ENCODE data around the gene CGNL1.

CGNL1 gene

DNA sequence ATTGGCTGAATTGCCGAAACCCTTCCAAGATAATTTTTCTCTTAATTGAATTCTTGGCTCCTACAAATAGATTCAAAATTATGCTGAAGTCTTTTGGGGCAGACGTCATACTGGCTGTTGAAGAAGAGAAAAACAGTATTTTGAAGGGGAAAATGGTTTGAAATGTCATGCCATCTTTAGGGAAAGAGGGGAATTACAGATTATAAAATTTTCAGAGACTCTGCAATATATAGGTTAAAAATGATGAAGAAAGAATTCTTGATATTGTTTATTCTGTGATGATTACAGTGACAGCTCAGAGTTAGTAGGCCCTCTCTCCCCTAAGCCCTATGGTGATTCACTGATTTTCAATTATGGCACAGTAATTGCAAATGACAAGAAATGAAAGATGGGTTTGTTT lies 86.1 kb downstream of the CGNL1 start:
- Histone ChIP-seq H3K9me3 (ENCODE audit: insufficient read depth, low read length) (no peaks in the 10 kb centered on the region), H3K4me2 (ENCODE audit: low read depth, low read length, poor library complexity, severe bottlenecking) (no peak overlapping the region), H2AFZ (ENCODE audit: low read depth, low read length, severe bottlenecking) (no peak overlapping the region), H3K27me3 (ENCODE audit: low read length) (no peaks in the 10 kb centered on the region; the same call in 1 of the 2 replicates), H3K4me3 (ENCODE audit: insufficient read depth, low read length, poor library complexity, severe bottlenecking) (no peak overlapping the region), H3K27ac (ENCODE audit: low read depth, low read length) (no peak overlapping the region), H3K36me3 (ENCODE audit: low read length) (no peaks in the 10 kb centered on the region), H3K9ac (ENCODE audit: low read length) (no peak overlapping the region), H4K20me1 (ENCODE audit: low read depth, low read length) (no peaks in the 10 kb centered on the region), H3F3A (ENCODE audit: insufficient read depth) (no peaks in the 10 kb centered on the region), H3K9me2 (replicated peaks; ENCODE audit: insufficient read depth, low read length) (no peaks in the 10 kb centered on the region), H3K79me2 (ENCODE audit: insufficient read depth, low read length) (no peaks in the 10 kb centered on the region)
- TF ChIP-seq, protein P1, sequence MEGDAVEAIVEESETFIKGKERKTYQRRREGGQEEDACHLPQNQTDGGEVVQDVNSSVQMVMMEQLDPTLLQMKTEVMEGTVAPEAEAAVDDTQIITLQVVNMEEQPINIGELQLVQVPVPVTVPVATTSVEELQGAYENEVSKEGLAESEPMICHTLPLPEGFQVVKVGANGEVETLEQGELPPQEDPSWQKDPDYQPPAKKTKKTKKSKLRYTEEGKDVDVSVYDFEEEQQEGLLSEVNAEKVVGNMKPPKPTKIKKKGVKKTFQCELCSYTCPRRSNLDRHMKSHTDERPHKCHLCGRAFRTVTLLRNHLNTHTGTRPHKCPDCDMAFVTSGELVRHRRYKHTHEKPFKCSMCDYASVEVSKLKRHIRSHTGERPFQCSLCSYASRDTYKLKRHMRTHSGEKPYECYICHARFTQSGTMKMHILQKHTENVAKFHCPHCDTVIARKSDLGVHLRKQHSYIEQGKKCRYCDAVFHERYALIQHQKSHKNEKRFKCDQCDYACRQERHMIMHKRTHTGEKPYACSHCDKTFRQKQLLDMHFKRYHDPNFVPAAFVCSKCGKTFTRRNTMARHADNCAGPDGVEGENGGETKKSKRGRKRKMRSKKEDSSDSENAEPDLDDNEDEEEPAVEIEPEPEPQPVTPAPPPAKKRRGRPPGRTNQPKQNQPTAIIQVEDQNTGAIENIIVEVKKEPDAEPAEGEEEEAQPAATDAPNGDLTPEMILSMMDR (IDR thresholded peaks at IDR 0.05; ENCODE audit: insufficient read depth, low read length, poor library complexity, severe bottlenecking) = no peak
- TF ChIP-seq EZH2phosphoT487 (conservative IDR thresholded peaks at IDR 0.05; ENCODE audit: low read length) = no peak

- no peak overlapping the region for H3K4me3 ChIP-seq (ENCODE audit: insufficient read depth, low read length, poor library complexity, severe bottlenecking)
- H3K27ac ChIP-seq (ENCODE audit: low read depth, low read length) = no peak overlapping the region
- H3K36me3 ChIP-seq (ENCODE audit: low read length) = no peaks in the 10 kb centered on the region
- no peaks in the 10 kb centered on the region for H3K9me3 ChIP-seq (ENCODE audit: insufficient read depth, low read length)
- no peaks in the 10 kb centered on the region; the same call in 1 of the 2 replicates for H3K27me3 ChIP-seq (ENCODE audit: low read length)
- no peak overlapping the region for H3K9ac ChIP-seq (ENCODE audit: low read length)
- H4K20me1 ChIP-seq (ENCODE audit: low read depth, low read length) = no peaks in the 10 kb centered on the region
- H3K79me2 ChIP-seq (ENCODE audit: insufficient read depth, low read length) = no peaks in the 10 kb centered on the region
- no peaks in the 10 kb centered on the region for H3F3A ChIP-seq (ENCODE audit: insufficient read depth)
- H3K4me2 ChIP-seq (ENCODE audit: low read depth, low read length, poor library complexity, severe bottlenecking) = no peak overlapping the region
- H3K9me2 ChIP-seq (replicated peaks; ENCODE audit: insufficient read depth, low read length) = no peaks in the 10 kb centered on the region
- TF ChIP-seq, protein P1 (IDR thresholded peaks at IDR 0.05; ENCODE audit: insufficient read depth, low read length, poor library complexity, severe bottlenecking) = no peak
- TF ChIP-seq EZH2phosphoT487 (conservative IDR thresholded peaks at IDR 0.05; ENCODE audit: low read length) = no peak
- no peak overlapping the region for H2AFZ ChIP-seq (ENCODE audit: low read depth, low read length, severe bottlenecking)
Observed at GRCh38 chr15:57463360-57463759, 87.1 kb downstream of the CGNL1 start.

DNA sequence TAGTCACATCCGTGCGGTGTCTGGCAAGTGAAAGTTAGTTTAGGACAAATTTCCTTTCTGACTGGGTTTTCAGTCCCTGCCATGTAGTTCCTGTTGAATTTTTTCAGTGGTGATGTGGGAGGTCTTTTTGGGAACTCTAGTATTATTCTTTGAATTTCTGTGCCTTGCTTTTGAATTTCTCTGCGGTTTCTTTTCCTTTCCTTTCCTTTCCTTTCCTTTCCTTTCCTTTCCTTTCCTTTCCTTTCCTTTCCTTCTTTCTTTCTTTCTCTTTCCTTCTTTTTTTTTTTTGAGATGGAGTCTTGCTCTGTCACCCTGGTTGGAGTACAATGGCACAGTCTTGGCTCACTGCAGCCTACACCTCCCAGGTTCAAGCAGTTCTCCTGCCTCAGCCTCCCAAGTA lies 88.2 kb downstream of the CGNL1 start:
- Histone ChIP-seq H3F3A (ENCODE audit: insufficient read depth) (no peaks in the 10 kb centered on the region), H3K36me3 (ENCODE audit: low read length) (no peaks in the 10 kb centered on the region), H3K9ac (ENCODE audit: low read length) (no peak overlapping the region), H3K9me3 (ENCODE audit: insufficient read depth, low read length) (no peaks in the 10 kb centered on the region), H2AFZ (ENCODE audit: low read depth, low read length, severe bottlenecking) (no peak overlapping the region), H3K9me2 (replicated peaks; ENCODE audit: insufficient read depth, low read length) (no peaks in the 10 kb centered on the region), H3K27me3 (ENCODE audit: low read length) (no peaks in the 10 kb centered on the region; the same call in 1 of the 2 replicates), H3K27ac (ENCODE audit: low read depth, low read length) (no peak overlapping the region), H3K4me2 (ENCODE audit: low read depth, low read length, poor library complexity, severe bottlenecking) (no peak overlapping the region), H4K20me1 (ENCODE audit: low read depth, low read length) (no peaks in the 10 kb centered on the region), H3K79me2 (ENCODE audit: insufficient read depth, low read length) (no peaks in the 10 kb centered on the region), H3K4me3 (ENCODE audit: insufficient read depth, low read length, poor library complexity, severe bottlenecking) (no peak overlapping the region)
- no peak for TF ChIP-seq EZH2phosphoT487 (conservative IDR thresholded peaks at IDR 0.05; ENCODE audit: low read length)
- TF ChIP-seq, protein P1 (IDR thresholded peaks at IDR 0.05; ENCODE audit: insufficient read depth, low read length, poor library complexity, severe bottlenecking) = no peak

All from SU-DHL-6 (cell line).